ENCODE data around the gene UCN3.
A peak's percentile ranks its signal among the peaks of the same experiment; 100 is the strongest.
"Not testable (repeated sequence)": the region's sequence is repeated elsewhere in the genome, so short reads cannot be mapped to it uniquely, and the experiment has no call there.

UCN3 gene

GRCh38 chr10:5410787-5411186, 46.0 kb downstream of the UCN3 start:
- not testable (repeated sequence) for DNase-seq

- no peak for DNase-seq
These were observed 47.1 kb downstream of the UCN3 start for GRCh38 chr10:5411941-5412276.

DNA sequence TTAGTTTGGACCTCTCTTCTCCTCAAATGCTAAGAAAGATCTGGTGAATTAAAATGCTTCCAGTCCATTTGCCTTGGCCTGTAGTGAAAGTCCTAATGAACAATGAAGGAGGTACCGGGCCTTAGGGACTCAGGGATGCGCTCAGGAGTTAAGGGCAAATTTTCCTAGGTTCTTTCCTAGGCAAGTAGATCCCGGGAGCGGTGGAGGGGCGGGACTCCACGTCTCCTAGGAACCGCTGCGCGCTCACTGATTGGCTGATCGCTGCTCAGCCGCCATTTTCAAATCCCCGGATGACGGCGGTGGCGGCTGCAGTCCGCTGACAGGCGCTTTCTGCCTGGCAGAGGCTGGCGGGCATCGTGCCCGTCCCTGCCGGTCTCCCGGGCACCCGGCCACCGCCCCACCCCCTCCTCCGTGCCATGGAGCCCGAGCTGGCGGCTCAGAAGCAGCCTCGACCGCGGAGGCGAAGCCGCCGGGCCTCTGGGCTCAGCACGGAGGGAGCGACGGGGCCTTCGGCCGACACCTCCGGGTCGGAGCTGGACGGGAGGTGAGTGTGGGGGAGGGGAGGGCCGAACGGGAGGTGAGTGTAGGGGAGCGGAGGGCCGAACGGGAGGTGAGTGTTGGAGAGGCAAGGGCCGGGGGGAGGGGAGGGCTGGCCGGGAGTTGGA, 47.6 kb downstream of the UCN3 start, which contains the start of gene NET1:
TSS of gene NET1 (plus strand) at position 281 of the 665 bp plus-strand sequence. CDS start at position 417, 136 bp downstream.
- DNase-seq, result peak; percentile 68

- DNase-seq, result no peak
These were observed 48.5 kb downstream of the UCN3 start for GRCh38 chr10:5413012-5413938.

DNA sequence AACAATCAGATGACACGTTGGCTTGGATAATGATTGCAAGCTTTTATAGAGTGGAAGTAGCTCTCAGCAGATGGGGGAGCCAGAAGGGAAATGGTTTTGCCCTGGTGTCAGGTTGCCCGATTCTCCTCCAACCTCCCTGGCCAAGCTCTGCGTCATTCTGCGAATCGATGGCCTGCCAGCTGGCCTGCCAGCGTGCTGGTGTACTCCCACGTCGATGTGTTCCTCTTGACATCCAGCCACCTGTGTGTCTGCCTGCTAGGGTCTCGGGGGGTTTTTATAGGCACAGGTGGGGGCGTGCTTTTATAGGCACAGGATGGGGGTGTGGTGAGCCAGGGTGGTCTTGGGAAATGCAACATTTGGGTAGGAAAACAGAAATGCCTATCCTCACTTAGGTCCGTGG, 52.2 kb downstream of the UCN3 start:
- DNase-seq, result no peak

DNA sequence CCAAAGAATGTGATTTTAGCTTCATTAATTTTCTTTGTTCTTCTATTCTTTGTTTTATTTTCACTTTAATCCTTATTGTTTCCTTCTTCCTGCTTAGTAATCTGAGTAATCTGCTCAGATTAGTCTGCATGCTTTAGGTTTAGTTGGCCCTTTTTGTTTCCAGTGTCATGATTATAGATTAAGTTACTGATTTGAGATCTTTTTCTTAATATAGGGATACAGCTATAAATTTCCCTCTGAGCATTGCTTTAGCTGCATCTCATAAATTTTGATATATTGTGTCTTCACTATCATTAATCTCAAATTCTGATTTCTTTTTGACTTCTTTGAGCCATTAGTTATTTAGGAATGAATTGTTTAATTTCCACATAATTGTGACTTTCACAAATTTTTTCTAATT, 53.8 kb downstream of the UCN3 start:
- no peak for DNase-seq

DNA sequence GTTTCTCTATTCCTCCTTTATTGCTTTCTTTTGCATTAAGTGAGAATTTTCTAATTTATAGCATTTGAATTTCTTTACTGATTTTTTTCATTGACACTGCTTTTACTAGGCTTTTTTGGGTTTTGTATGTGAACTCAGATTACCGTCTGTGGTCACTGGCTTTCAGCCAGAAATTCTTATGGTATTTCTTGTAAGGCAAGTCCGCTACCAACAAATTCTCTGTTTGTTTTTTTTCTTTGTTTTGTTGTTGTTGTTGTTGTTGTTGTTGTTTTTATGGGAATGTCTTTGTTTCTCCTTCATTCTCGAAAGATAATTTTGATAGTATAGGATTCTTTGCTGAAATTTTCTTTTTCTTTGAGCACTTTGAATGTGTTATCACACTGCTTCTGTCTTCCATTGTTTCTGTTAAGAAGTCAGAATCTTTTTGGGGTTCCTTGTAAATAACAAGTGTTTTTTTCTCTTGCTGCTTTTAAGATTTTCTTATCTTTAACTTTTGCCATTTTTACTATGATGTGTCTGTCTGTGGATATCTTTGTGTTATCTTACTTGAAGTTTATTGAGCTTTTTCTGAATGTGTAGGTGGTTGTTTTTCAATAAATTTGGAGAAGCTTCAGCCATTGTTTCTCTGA, 54.8 kb downstream of the UCN3 start:
- DNase-seq, result no peak

DNA sequence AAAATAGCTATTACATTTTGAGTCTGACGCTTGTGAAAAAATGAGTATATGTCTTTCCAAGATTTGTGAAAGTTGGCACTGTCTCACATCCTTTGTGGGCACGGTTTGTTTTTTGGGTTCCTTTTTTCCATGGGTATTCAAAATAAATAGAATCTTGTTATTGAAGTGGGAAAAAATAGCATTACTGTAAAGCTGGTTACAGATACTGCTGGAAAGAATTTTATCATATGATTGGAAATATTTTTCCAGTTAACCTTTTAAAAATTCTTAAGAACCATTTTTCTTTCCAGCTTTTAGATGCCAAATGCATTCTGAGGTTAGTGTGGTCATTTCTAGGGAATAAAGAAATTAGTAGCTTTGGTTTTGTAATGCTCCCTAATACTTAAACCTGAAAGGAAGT, 59.0 kb downstream of the UCN3 start:
- DNase-seq, result no peak
